Activated naive CD4-positive, alpha-beta T cell treated with anti-CD3 and anti-CD28 coated beads, Interleukin-2, amount 50 U/mL, for 24 hours (primary cell): Measurements from ENCODE around the gene MAGI1.
"Not testable (repeated sequence)": the region's sequence is repeated elsewhere in the genome, so short reads cannot be mapped to it uniquely, and the experiment has no call there.

Source experiments
- H3K27ac Mint-ChIP-seq: one replicate; pipeline ENCODE4 v1.8.0; 2021; ENCODE audit warnings: mild to moderate bottlenecking, mixed read lengths
- H3K27me3 Mint-ChIP-seq: one replicate; pipeline ENCODE4 v1.8.0; 2021; ENCODE audit warnings: mixed read lengths
- H3K36me3 Mint-ChIP-seq: one replicate; pipeline ENCODE4 v1.8.0; 2021; ENCODE audit warnings: mixed read lengths
- H3K4me1 Mint-ChIP-seq: one replicate; pipeline ENCODE4 v1.8.0; 2021; ENCODE audit warnings: mixed read lengths
- H3K4me3 Mint-ChIP-seq: one replicate; pipeline ENCODE4 v1.8.0; 2021; ENCODE audit warnings: mild to moderate bottlenecking, mixed read lengths
- H3K9me3 Mint-ChIP-seq: one replicate; pipeline ENCODE4 v1.8.0; 2021; ENCODE audit warnings: mixed read lengths

The MAGI1 gene

DNA sequence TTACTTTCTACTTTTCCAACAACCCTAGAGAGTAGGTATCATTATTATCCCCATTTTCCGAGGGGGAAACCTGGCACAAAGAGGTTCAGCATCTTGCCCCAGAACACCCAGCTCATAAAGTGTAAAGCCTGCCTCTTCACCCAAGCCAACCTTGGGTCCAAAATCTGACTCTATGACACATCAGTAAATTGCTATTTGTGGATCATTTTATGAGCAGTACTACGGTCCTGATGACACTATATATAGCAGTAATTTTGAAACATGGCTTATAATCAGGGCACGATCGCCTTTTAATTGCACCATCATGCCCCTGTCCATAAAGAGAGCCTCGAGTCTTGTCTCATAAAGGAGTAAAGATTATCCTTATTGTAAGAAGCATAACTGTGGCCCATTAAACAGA lies 9.7 kb downstream of the MAGI1 start:
- H3K4me1 Mint-ChIP-seq: no peaks in the 10 kb centered on the region
- no peak overlapping the region for H3K27ac Mint-ChIP-seq
- H3K9me3 Mint-ChIP-seq: no peaks in the 10 kb centered on the region
- no peaks in the 10 kb centered on the region for H3K36me3 Mint-ChIP-seq
- H3K27me3 Mint-ChIP-seq: peaks cover 3% of the 10 kb centered on the region
- H3K4me3 Mint-ChIP-seq: no peak overlapping the region

DNA sequence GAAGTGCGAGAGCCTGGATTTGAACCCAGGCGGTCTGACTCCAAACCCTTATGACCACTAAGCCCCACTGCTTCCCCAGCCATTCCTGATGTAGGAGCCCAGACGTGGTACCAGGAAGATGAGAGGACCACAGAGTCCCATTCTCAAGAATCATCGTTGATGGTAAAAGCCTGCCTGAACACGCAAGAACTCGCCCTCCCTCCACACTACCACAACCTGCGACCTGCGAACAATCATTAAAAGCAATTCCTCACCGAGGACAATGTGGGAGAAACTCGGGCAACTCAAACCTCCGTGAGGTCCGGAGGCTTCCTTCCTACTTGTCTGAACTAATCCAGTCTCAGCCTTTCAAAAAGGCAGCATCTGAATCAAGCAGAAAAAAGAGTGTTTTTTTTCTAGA lies 10.3 kb downstream of the MAGI1 start:
- H3K27ac Mint-ChIP-seq: no peak overlapping the region
- H3K36me3 Mint-ChIP-seq: no peaks in the 10 kb centered on the region
- H3K9me3 Mint-ChIP-seq: no peaks in the 10 kb centered on the region

DNA sequence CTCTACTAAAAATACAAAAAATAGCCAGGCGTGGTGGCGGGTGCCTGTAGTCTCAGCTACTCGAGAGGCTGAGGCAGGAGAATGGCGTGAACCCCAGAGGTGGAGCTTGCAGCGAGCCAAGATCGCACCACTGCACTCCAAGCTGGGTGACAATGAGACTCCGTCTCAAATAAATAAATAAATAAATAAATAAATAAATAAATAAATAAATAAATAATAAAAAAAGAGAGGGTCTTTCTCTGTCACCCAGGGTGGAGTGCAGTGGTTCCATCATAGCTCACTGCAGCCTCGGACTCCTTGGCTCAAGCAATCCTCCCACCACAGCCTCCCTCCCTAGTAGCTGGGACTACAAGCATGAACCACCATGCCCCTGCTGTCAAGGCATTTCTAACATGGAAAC lies 11.6 kb downstream of the MAGI1 start:
- not testable (repeated sequence) for H3K27me3 Mint-ChIP-seq, H3K36me3 Mint-ChIP-seq, H3K4me1 Mint-ChIP-seq, H3K27ac Mint-ChIP-seq, H3K9me3 Mint-ChIP-seq, H3K4me3 Mint-ChIP-seq

More for the DNA sequence above, 10.3 kb downstream of the MAGI1 start:
- no peak overlapping the region for H3K4me3 Mint-ChIP-seq
- H3K27me3 Mint-ChIP-seq: peaks cover 3% of the 10 kb centered on the region
- H3K4me1 Mint-ChIP-seq: no peaks in the 10 kb centered on the region

DNA sequence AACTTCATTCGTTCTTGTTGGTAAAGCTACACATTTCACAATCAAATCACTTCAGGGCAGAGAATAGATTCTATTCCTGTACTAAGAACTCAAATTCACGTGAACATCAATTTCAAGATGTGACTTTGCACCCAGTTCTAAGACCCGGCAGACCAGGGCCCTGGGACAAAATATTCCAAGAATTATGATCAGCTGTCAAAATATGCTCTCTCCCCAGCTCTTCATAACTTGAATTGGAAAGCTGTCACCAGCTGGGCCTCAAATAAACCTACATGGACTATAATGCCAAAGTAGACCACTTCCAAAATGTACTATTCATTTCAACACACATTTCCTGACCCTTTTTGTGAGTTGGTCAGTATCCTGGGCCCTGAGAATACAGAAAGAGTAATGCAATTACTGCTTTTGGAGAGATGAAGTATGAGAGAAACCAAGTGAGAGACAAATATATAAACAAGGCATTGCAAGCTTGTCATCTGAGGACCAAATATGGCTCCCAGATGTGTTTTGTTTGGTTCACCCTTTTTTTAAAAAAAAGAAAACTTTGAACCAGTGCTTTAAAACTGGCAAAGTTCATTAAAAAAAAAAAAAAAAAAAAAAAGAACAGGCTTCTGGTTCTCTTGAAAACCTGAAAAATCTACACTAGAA lies 14.9 kb downstream of the MAGI1 start:
- H3K4me1 Mint-ChIP-seq: no peaks in the 10 kb centered on the region
- H3K36me3 Mint-ChIP-seq: no peaks in the 10 kb centered on the region
- no peak overlapping the region for H3K27ac Mint-ChIP-seq
- peaks cover 2% of the 10 kb centered on the region for H3K27me3 Mint-ChIP-seq
- no peak overlapping the region for H3K4me3 Mint-ChIP-seq
- H3K9me3 Mint-ChIP-seq: no peaks in the 10 kb centered on the region

DNA sequence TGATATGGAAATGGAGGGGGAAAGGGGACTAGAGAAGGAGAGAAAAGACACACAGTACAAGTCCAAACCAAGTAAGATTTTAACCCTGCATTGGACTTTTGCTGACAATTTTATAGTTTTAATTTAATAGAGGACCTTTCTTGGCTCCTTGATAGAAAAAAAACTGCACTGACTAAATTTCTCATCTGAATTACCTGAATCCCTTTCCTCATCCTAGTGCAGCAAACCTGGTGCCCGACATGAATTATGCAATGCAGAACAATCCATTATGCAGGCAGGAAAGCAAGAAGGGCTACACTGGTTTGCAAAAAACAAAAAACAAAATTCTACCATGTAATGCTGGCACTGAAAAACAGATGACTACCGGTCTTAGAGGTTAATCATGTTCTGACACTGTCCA lies 15.5 kb downstream of the MAGI1 start:
- Mint-ChIP-seq H3K27ac (no peak overlapping the region), H3K9me3 (no peaks in the 10 kb centered on the region), H3K4me1 (no peaks in the 10 kb centered on the region)

DNA sequence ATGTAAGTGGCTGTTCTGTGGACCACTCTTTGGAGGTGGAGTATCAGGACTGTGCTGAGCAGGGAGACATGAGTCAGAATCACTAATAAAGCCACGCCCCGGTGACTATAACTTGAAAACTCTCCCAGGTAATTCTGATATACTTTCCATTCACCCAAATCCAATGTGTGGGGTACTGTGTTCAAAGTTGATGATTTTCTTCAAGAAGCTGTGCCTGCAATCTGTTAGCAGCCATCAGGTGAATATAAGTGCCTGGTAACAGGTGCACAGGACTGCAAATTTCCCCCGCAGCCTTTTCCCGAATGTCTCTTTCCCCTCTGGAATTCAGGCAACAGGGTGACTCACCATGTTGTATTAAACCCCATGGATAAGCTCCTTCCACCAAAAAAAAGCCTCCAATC lies 17.0 kb downstream of the MAGI1 start:
- no peaks in the 10 kb centered on the region for H3K4me1 Mint-ChIP-seq
- no peak overlapping the region for H3K27ac Mint-ChIP-seq
- peaks cover 2% of the 10 kb centered on the region for H3K27me3 Mint-ChIP-seq
- no peaks in the 10 kb centered on the region for H3K9me3 Mint-ChIP-seq
- H3K4me3 Mint-ChIP-seq: no peak overlapping the region
- no peaks in the 10 kb centered on the region for H3K36me3 Mint-ChIP-seq

More for the DNA sequence above, 15.5 kb downstream of the MAGI1 start:
- no peak overlapping the region for H3K4me3 Mint-ChIP-seq
- peaks cover 2% of the 10 kb centered on the region for H3K27me3 Mint-ChIP-seq
- no peaks in the 10 kb centered on the region for H3K36me3 Mint-ChIP-seq

DNA sequence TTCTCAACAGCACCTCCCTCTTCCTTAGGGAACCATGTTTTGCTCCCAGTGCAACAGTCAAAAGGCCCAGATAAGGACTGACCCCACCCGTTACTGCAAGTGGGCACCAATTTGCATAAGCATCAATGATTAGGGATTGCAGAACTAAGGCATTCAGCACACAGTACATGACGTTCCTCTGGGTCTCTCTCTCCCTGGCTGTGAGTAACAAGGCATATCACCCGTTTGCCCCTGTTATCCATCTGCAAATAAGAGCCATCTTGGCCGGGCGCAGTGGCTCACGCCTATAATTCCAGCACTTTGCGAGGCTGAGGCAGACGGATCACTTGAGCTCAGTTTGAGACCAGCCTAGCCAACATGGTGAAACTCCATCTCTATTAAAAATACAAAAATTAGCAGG lies 18.8 kb downstream of the MAGI1 start:
- no peaks in the 10 kb centered on the region for H3K36me3 Mint-ChIP-seq
- no peak overlapping the region for H3K27ac Mint-ChIP-seq
- peaks cover 2% of the 10 kb centered on the region for H3K27me3 Mint-ChIP-seq
- H3K4me1 Mint-ChIP-seq: no peaks in the 10 kb centered on the region
- H3K9me3 Mint-ChIP-seq: no peaks in the 10 kb centered on the region
- H3K4me3 Mint-ChIP-seq: no peak overlapping the region

DNA sequence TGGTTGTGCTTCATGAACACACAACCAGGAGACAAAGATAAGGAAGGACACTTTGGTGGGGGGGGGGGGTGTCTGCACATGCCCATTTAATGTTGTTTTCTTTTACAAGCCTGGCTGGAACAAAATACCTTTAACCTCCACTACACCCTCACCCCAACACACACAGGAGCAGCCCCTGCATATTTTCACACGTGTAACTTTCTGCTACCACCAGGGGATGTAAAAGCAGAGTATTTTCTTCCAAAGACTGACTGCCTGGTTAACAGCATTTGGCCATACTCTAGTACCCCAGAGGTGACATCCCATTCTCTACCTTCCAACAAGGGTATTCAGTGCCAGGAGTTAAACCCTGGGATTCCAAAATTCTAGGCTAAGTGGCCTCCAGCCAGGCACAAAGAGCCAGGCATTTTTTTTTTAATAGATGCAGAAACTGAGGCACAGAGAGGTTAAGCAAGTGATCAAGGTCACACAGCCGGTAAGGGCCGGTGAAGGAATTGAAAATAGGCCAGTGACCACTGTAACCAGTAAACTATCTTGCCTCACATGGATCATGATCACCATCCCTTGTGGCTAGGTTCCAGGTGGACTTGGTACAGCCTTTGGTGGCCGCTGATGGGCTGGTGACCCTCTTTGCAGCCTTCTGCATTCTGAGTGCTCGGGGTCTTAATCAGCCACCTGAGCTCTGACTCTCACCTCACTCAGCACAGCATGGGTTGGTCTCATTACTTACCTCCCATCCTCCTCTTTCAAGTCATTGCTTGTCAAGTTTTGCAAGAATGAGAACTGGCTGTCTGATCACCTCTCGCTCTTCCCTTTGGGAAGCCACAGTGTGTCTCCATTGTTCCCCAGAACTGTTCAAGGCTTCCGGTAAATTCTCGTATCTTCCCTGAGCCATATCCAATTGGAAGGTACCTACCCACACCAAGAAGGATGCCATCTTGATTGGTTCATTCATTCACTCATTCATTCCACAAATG lies 20.4 kb downstream of the MAGI1 start:
- no peak overlapping the region for H3K4me3 Mint-ChIP-seq
- no peak overlapping the region for H3K27ac Mint-ChIP-seq
- no peaks in the 10 kb centered on the region for H3K9me3 Mint-ChIP-seq
- H3K4me1 Mint-ChIP-seq: no peaks in the 10 kb centered on the region
- H3K27me3 Mint-ChIP-seq: peaks cover 2% of the 10 kb centered on the region
- no peaks in the 10 kb centered on the region for H3K36me3 Mint-ChIP-seq

DNA sequence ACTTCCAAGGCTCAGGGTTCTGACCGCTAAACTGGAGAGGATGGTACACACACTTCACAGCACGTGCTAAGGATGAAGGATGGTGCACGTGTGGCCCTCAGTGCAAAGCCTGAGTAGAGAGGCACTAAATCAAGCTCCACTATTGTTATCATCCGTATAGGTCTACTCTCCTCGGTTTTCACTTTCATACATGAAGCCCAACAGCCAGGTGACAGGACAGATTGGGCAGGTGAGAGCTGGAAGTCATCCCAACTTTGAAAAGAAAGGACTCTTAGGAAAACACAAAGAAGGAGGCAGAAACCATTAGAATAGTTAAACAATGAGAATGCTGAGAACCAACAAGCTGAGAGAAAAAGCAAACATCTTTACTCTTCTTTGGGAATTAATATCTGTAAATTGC lies 21.1 kb downstream of the MAGI1 start:
- H3K9me3 Mint-ChIP-seq: no peaks in the 10 kb centered on the region

DNA sequence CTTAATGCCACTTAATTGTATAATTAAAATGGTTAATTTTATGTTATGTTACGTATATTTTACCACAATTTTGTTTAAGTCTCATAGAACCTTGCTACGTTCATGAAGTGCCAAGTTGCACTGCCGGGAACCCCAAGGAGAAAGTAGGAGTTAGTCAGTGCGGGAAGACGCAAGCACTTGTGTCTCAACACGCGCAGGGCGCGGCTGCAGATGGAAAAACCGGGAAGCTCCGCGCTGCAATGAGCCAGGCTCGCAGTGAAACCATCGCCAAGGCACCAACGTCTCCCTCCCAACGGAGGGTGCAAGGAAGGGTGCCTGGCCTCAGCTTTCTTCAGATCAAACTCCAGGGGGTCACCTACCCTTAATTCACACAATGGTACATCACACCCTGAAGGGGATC lies 21.6 kb downstream of the MAGI1 start:
- H3K27me3 Mint-ChIP-seq: peaks cover 2% of the 10 kb centered on the region
- no peaks in the 10 kb centered on the region for H3K4me1 Mint-ChIP-seq
- H3K4me3 Mint-ChIP-seq: no peak overlapping the region
- H3K9me3 Mint-ChIP-seq: no peaks in the 10 kb centered on the region
- H3K27ac Mint-ChIP-seq: no peak overlapping the region
- H3K36me3 Mint-ChIP-seq: no peaks in the 10 kb centered on the region

More for the DNA sequence above, 21.1 kb downstream of the MAGI1 start:
- H3K4me1 Mint-ChIP-seq: no peaks in the 10 kb centered on the region
- no peak overlapping the region for H3K4me3 Mint-ChIP-seq
- no peak overlapping the region for H3K27ac Mint-ChIP-seq
- H3K27me3 Mint-ChIP-seq: peaks cover 2% of the 10 kb centered on the region
- no peaks in the 10 kb centered on the region for H3K36me3 Mint-ChIP-seq

DNA sequence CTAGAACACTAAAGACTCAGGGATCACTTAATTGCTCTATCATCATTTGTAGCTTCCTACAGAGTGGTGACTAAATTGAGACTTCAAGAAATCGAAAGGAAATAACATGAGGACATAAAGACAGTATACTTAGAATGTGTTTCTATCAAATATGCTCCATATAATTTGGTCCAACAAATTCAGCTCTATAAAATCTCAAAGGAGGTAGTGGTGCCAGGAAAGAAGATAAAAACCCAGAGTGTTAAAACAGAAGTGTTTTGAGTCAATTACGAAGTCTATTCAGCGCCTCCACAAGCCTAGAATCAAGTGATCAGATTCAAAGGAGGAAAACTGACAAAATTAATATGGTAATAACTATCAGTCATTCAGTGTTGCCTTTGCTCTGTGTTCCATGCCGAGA lies 22.9 kb downstream of the MAGI1 start:
- Mint-ChIP-seq H3K27me3 (no peaks in the 10 kb centered on the region), H3K27ac (no peak overlapping the region), H3K4me1 (no peaks in the 10 kb centered on the region), H3K4me3 (no peak overlapping the region), H3K36me3 (no peaks in the 10 kb centered on the region), H3K9me3 (no peaks in the 10 kb centered on the region)

DNA sequence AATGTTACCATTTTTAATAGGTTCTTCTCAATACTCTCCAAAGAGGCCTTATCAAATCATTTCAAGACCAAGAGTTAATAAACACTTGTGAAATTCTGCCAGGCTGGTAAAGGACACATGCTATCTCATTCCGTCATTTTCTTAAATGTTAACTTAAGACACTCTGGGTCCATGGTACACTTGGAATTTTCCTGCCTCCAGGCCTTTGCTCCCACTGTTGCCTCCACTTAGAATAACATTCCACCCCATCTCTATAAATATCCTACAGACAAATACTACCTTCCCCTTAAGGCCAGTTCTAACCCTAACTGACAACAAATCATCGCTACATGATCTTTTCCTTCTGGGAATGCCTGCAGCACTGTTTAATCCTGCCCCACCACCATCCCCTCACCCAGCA lies 24.1 kb downstream of the MAGI1 start:
- Mint-ChIP-seq H3K27ac (no peak overlapping the region), H3K4me3 (no peak overlapping the region), H3K36me3 (no peaks in the 10 kb centered on the region), H3K9me3 (no peaks in the 10 kb centered on the region), H3K4me1 (no peaks in the 10 kb centered on the region), H3K27me3 (peaks cover 1% of the 10 kb centered on the region)

DNA sequence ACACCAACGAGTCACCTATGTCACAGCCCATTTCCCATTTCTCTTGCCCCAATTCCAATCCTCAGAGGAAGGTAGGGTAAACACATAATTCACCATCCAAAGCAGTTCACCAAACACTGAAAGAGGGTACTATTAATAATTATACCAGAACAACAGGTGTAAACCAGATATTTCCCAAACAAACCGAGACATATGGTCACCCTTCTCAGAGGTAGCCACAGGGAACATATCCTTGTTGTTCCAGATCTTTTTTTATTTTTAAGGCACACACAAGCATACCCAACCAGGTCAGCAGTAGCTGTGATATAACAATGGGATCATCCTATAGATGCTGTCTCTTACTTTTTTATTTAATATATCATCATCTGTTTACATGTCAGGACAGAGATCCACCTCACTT lies 24.7 kb downstream of the MAGI1 start:
- peaks cover 4% of the 10 kb centered on the region for H3K27me3 Mint-ChIP-seq
- no peaks in the 10 kb centered on the region for H3K9me3 Mint-ChIP-seq
- no peaks in the 10 kb centered on the region for H3K36me3 Mint-ChIP-seq
- H3K27ac Mint-ChIP-seq: no peak overlapping the region
- H3K4me3 Mint-ChIP-seq: no peak overlapping the region
- no peaks in the 10 kb centered on the region for H3K4me1 Mint-ChIP-seq

DNA sequence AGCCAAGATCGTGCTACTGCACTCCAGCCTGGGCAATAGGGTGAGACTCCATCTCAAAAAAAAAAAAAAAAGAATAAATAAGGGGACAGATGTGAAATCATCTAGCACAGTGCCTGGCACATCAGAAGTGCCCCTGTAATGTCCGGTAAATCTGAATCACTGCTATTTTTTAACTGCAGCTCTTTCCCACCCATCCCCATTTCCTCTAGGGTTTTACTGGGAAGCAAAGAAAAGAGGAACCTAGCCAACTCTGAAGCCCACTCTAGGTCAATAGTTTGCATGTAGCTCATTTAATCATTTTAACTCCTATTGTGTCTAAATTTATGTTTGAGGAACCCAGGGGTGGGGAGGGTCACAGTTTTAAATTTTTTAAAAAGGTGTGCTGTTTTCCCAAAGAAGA lies 26.0 kb downstream of the MAGI1 start:
- Mint-ChIP-seq H3K9me3 (no peaks in the 10 kb centered on the region), H3K27ac (no peak overlapping the region), H3K27me3 (peaks cover 7% of the 10 kb centered on the region), H3K4me3 (no peak overlapping the region), H3K36me3 (no peaks in the 10 kb centered on the region), H3K4me1 (no peaks in the 10 kb centered on the region)

DNA sequence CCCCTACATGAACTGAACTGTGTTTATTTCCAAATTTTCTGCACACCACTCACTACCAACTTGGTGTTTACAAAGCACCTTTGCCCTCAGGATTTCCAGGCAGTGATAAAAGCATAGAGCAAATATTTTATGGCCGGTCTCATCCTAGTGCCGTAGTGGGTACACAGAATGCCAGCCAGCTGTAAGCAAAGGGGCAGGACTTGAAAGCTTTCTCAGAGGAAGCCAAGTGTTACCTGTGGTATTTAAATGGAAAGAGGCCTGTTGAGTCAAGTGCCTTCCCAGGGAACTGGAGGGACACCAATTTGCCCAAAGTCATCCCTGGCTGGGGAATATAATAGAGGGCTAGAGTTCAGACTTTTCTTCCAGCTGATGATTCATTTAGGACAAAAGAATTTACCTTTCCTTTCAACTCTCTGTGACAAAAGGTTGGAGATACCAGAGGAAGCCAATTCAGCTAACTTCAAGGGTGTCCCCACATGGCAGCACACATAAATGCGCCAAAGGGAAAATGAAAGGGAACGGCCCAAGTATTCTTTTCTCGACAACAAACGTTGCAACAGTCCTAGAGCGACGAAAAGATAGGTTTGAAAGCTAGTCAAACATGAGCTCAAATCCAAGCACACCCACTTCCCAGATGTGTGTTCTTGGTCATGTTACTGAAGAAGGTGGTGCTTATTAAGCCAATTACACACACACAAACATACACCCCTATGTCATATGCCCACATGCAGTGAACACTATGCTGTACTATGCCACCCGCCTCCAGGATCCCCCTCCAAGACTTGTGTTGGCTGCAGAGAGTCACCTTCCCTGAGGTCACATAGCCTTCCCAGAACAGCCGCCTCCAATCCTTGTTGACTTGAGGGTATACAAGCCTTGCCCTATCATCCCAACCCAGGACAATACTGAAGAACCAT lies 27.7 kb downstream of the MAGI1 start:
- no peaks in the 10 kb centered on the region for H3K9me3 Mint-ChIP-seq
- no peak overlapping the region for H3K4me3 Mint-ChIP-seq
- H3K27me3 Mint-ChIP-seq: peaks cover 7% of the 10 kb centered on the region
- no peaks in the 10 kb centered on the region for H3K36me3 Mint-ChIP-seq
- no peaks in the 10 kb centered on the region for H3K4me1 Mint-ChIP-seq
- H3K27ac Mint-ChIP-seq: no peak overlapping the region
